ENCODE data around the gene EHBP1L1. TPM values are rescaled to one million over a fixed set of nuclear protein-coding genes. Genes with fewer than 3 reads are reported as not detected.

Gene EHBP1L1
- total RNA-seq, 1 experiment from 2014 or later: 19.6 TPM

- TSS peak; percentile 46 for BruUV-seq (replicated peaks)
- no peaks in the 10 kb centered on the region for H3K9me3 Mint-ChIP-seq (ENCODE audit: unreplicated experiment)
- H3K4me1 ChIP-seq: peaks cover 22% of the 10 kb centered on the region
- peaks cover 51% of the 10 kb centered on the region for H3K36me3 Mint-ChIP-seq (ENCODE audit: insufficient read depth, unreplicated experiment)
- POLR2A ChIA-PET: interaction anchor here (0.6 to 1.3 kb wide), 4 partner anchors 7 to 185 kb away, joined by 3 to 11 read pairs (median 4); partner anchors contain the start of genes KCNK7 and PCNX3
- intact Hi-C loops (cut with micrococcal nuclease; ENCODE audit: unreplicated experiment): loop anchor here (1.0 kb wide), 3 partner anchors 7 to 190 kb away; partner anchors contain the start of gene PCNX3
- H3K27me3 ChIP-seq (replicated peaks; ENCODE audit: control insufficient read depth, insufficient read depth, low read length): no peaks in the 10 kb centered on the region
- peak overlapping the region; percentile 43 for H3K27ac Mint-ChIP-seq (ENCODE audit: unreplicated experiment)
- H3K36me3 ChIP-seq (ENCODE audit: control insufficient read depth, insufficient read depth, low read length): peaks cover 17% of the 10 kb centered on the region
- H3K4me1 Mint-ChIP-seq (ENCODE audit: low read depth, unreplicated experiment): peaks cover 23% of the 10 kb centered on the region
- H3K4me3 ChIP-seq (ENCODE audit: low read depth, low read length): peak overlapping the region; percentile 47
- peak overlapping the region; percentile 67 for H3K4me3 Mint-ChIP-seq (ENCODE audit: unreplicated experiment)
- no peak for DNase-seq
- H3K9me3 ChIP-seq: no peaks in the 10 kb centered on the region
- no peak for TF ChIP-seq CTCF (IDR thresholded peaks at IDR 0.05; ENCODE audit: insufficient read depth in 1 of 2, low read depth in 1 of 2, low read length in 1 of 2, severe bottlenecking in 1 of 2, unreplicated experiment in 1 of 2)
- H3K27me3 Mint-ChIP-seq (ENCODE audit: insufficient read depth, unreplicated experiment): no peaks in the 10 kb centered on the region
- CTCF ChIA-PET: interaction anchor here (0.5 to 1.9 kb wide), 12 partner anchors 14 to 333 kb away, joined by 3 to 22 read pairs (median 4); partner anchors contain the start of genes FAM89B, SCYL1 and ZNRD2
Measured at GRCh38 chr11:65607614-65608426, 32.0 kb downstream of the EHBP1L1 start.

GRCh38 chr11:65609229-65609628 lies 33.4 kb downstream of the EHBP1L1 start:
- no peaks in the 10 kb centered on the region for H3K9me3 Mint-ChIP-seq (ENCODE audit: unreplicated experiment)
- Histone ChIP-seq H3K9me3 (no peaks in the 10 kb centered on the region), H3K36me3 (ENCODE audit: control insufficient read depth, insufficient read depth, low read length) (peaks cover 17% of the 10 kb centered on the region), H3K27me3 (replicated peaks; ENCODE audit: control insufficient read depth, insufficient read depth, low read length) (no peaks in the 10 kb centered on the region), H3K4me3 (ENCODE audit: low read depth, low read length) (no peak overlapping the region), H3K4me1 (peaks cover 28% of the 10 kb centered on the region)
- H3K4me1 Mint-ChIP-seq (ENCODE audit: low read depth, unreplicated experiment): peaks cover 23% of the 10 kb centered on the region
- intact Hi-C loops (cut with micrococcal nuclease; ENCODE audit: unreplicated experiment): no loop called here
- POLR2A ChIA-PET: no interaction called here
- BruUV-seq (replicated peaks): no TSS peak
- no peak overlapping the region for H3K4me3 Mint-ChIP-seq (ENCODE audit: unreplicated experiment)
- no peak for TF ChIP-seq CTCF (IDR thresholded peaks at IDR 0.05; ENCODE audit: insufficient read depth in 1 of 2, low read depth in 1 of 2, low read length in 1 of 2, severe bottlenecking in 1 of 2, unreplicated experiment in 1 of 2)
- CTCF ChIA-PET: interaction anchor here (1.3 kb wide), 1 partner anchor 15 kb away, joined by 4 read pairs; no protein-coding TSS in a partner anchor
- no peak for DNase-seq
- H3K27me3 Mint-ChIP-seq (ENCODE audit: insufficient read depth, unreplicated experiment): no peaks in the 10 kb centered on the region
- no peak overlapping the region for H3K27ac Mint-ChIP-seq (ENCODE audit: unreplicated experiment)
- peaks cover 45% of the 10 kb centered on the region for H3K36me3 Mint-ChIP-seq (ENCODE audit: insufficient read depth, unreplicated experiment)

GRCh38 chr11:65609665-65610064 lies 33.8 kb downstream of the EHBP1L1 start:
- Mint-ChIP-seq H3K4me1 (ENCODE audit: low read depth, unreplicated experiment) (peaks cover 23% of the 10 kb centered on the region), H3K4me3 (ENCODE audit: unreplicated experiment) (no peak overlapping the region), H3K27me3 (ENCODE audit: insufficient read depth, unreplicated experiment) (no peaks in the 10 kb centered on the region), H3K27ac (ENCODE audit: unreplicated experiment) (no peak overlapping the region), H3K36me3 (ENCODE audit: insufficient read depth, unreplicated experiment) (peaks cover 50% of the 10 kb centered on the region), H3K9me3 (ENCODE audit: unreplicated experiment) (no peaks in the 10 kb centered on the region)
- ChIA-PET POLR2A (no interaction called here), CTCF (interaction anchor here (1.3 kb wide), 1 partner anchor 16 kb away, joined by 4 read pairs; no protein-coding TSS in a partner anchor)
- H3K27me3 ChIP-seq (replicated peaks; ENCODE audit: control insufficient read depth, insufficient read depth, low read length): no peaks in the 10 kb centered on the region
- H3K4me1 ChIP-seq: peaks cover 28% of the 10 kb centered on the region
- peaks cover 15% of the 10 kb centered on the region for H3K36me3 ChIP-seq (ENCODE audit: control insufficient read depth, insufficient read depth, low read length)
- no peak overlapping the region for H3K4me3 ChIP-seq (ENCODE audit: low read depth, low read length)
- TF ChIP-seq CTCF (IDR thresholded peaks at IDR 0.05; ENCODE audit: insufficient read depth in 1 of 2, low read depth in 1 of 2, low read length in 1 of 2, severe bottlenecking in 1 of 2, unreplicated experiment in 1 of 2): no peak
- no TSS peak for BruUV-seq (replicated peaks)
- H3K9me3 ChIP-seq: no peaks in the 10 kb centered on the region
- DNase-seq: no peak
- intact Hi-C loops (cut with micrococcal nuclease; ENCODE audit: unreplicated experiment): no loop called here
